Stimulated activated naive CD8-positive, alpha-beta T cell treated with anti-CD3 and anti-CD28 coated beads, Interleukin-15, Interleukin-2, amounts not matched to agents 100 ng/mL and 50 ng/mL, for 24 hours (primary cell): ENCODE measurements around the gene NTRK3.
"Not testable (repeated sequence)": the region's sequence is repeated elsewhere in the genome, so short reads cannot be mapped to it uniquely, and the experiment has no call there.

ENCODE experiments used
- H3K27ac Mint-ChIP-seq: one replicate; pipeline ENCODE4 v1.8.0; 2021; ENCODE audit warnings: mild to moderate bottlenecking, mixed read lengths
- H3K27me3 Mint-ChIP-seq: one replicate; pipeline ENCODE4 v1.8.0; 2021; ENCODE audit warnings: mixed read lengths
- H3K36me3 Mint-ChIP-seq: one replicate; pipeline ENCODE4 v1.8.0; 2021; ENCODE audit warnings: low read depth, mixed read lengths
- H3K4me1 Mint-ChIP-seq: one replicate; pipeline ENCODE4 v1.8.0; 2021; ENCODE audit warnings: low read depth, mixed read lengths
- H3K4me3 Mint-ChIP-seq: one replicate; pipeline ENCODE4 v1.8.0; 2021; ENCODE audit warnings: mild to moderate bottlenecking, mixed read lengths
- H3K9me3 Mint-ChIP-seq: one replicate; pipeline ENCODE4 v1.8.0; 2021; ENCODE audit warnings: mixed read lengths

Gene NTRK3

DNA sequence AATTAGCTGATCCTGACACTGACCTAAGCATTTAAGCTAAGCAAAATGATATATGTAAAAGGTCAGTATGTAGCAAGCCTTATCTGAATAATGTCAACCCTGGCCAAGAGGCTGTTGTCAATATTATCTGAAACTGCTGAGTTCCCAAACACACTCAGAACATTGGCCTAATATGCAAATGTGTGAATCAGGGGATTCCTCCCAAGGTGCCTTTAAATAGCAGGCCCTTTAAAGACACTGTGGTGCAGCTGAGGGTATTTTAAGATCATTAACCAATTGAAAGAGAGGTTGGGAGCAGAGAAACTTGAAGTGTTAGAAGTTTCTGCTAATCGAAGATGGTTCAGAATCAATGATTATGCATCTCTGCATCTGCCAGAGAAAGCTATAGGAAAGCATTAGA is 207.0 kb downstream of the NTRK3 start:
- Mint-ChIP-seq H3K4me3 (no peak overlapping the region), H3K4me1 (no peaks in the 10 kb centered on the region), H3K27ac (no peak overlapping the region), H3K9me3 (no peaks in the 10 kb centered on the region), H3K27me3 (no peaks in the 10 kb centered on the region), H3K36me3 (no peaks in the 10 kb centered on the region)

DNA sequence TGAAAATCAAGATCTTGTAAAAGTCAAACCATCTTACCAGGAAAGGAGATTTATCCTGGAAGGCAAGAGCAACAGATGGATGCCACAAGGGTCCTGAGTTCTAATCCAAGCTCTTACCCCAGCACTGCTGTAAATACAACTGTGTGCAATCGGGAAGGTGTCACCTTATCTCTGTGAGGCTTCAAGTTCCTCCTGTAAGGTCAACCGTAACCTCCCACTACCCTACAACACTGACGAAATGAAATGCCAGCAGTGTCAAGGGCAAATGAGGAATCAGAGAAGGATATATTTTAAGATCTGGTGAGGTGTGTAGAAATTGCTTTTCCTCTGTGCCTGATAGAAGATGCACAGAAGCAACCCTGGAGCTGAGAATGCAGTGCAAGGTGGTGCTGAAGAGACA is 207.8 kb downstream of the NTRK3 start:
- Mint-ChIP-seq H3K27ac (no peak overlapping the region), H3K27me3 (no peaks in the 10 kb centered on the region), H3K4me1 (no peaks in the 10 kb centered on the region), H3K9me3 (no peaks in the 10 kb centered on the region), H3K4me3 (no peak overlapping the region), H3K36me3 (no peaks in the 10 kb centered on the region)

DNA sequence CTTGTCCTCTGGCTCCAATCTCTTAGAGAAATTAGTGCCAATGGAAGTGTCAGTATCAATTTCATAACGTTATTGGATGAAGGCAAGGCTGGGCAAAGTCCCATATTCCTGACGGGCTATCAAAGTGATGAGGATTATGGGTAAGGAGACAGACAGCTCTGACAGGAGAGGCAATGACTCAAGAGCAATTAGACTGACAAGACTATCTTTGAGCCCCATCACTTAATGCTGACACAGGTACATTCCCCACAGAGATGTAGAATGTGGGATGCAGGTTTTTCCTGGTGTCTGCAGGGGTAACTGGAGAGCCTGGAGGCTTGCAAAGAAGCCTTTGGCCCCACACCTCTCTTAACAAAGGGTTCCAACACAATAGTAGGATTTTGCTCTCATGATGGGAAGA is 208.3 kb downstream of the NTRK3 start:
- no peak overlapping the region for H3K27ac Mint-ChIP-seq
- no peaks in the 10 kb centered on the region for H3K9me3 Mint-ChIP-seq
- no peaks in the 10 kb centered on the region for H3K27me3 Mint-ChIP-seq
- no peaks in the 10 kb centered on the region for H3K36me3 Mint-ChIP-seq
- no peaks in the 10 kb centered on the region for H3K4me1 Mint-ChIP-seq
- no peak overlapping the region for H3K4me3 Mint-ChIP-seq

DNA sequence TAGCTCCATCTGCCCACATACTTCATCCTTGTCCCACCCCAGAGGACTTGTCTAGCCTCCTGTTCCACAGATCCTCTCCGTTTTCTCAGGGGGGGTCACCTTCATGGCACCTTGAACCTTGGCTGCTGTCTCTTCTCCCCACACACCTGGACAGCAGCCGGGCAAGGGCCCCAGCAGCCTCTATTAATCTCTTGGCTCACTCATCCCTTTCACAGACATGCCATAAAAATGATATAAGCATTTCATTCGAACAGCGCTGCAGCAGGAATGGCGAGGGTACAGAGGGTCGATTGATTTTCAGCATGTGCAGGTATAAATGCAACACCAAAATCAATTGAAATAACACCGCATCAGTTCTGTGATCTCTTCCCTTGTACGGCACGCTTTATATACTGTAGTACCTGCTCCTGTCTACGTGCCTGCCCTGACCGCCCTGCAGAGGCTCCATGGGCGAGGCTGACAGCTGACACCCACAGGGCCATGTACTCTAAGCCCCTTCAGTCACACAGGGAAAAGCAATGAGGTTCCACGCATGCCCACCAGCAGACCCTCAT is 209.9 kb downstream of the NTRK3 start:
- Mint-ChIP-seq H3K9me3 (no peaks in the 10 kb centered on the region), H3K27ac (no peak overlapping the region), H3K27me3 (no peaks in the 10 kb centered on the region), H3K4me3 (no peak overlapping the region), H3K36me3 (no peaks in the 10 kb centered on the region), H3K4me1 (no peaks in the 10 kb centered on the region)

DNA sequence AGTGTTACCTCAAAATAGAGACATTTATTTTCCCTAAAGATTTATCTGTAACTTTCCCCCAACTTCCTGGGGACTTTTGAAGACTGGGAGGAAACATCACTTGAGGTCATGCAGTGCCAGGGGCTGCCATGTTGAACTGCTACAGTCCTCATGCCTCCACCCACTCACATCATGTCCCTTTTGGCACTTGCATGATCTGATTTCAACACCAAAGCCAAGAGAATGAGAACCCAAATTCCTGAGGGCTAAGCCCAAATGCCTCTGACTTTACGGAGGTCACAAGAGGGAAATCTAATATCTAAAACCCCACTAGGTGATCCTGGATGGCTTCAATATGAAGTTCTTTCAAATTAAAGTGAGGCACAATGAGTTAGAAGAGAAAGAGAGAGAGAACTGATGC is 213.1 kb downstream of the NTRK3 start:
- Mint-ChIP-seq H3K4me3 (no peak overlapping the region), H3K27ac (no peak overlapping the region), H3K36me3 (no peaks in the 10 kb centered on the region), H3K9me3 (no peaks in the 10 kb centered on the region), H3K27me3 (no peaks in the 10 kb centered on the region), H3K4me1 (no peaks in the 10 kb centered on the region)

DNA sequence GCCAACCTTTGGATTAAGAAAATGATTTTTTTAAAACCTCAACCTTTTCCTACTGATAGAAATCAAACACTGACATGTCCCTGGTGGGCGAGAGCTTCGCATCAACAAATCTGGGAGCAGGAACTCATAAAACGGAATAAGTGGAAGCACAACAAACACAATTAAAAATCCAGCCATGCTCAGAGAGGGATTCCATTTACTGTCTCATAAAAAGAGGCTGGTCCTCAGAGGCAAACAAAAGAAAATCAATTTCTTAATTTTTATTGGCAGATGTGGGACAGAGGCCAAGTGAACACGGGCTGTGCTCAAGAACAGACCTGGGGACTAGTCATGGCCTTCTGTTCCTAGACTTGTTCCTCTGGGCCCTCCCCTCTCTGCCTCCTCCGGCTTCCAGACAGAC is 214.5 kb downstream of the NTRK3 start:
- Mint-ChIP-seq H3K4me3 (no peak overlapping the region), H3K36me3 (no peaks in the 10 kb centered on the region), H3K27me3 (peaks cover under 1% of the 10 kb centered on the region), H3K4me1 (no peaks in the 10 kb centered on the region), H3K9me3 (no peaks in the 10 kb centered on the region), H3K27ac (no peak overlapping the region)

DNA sequence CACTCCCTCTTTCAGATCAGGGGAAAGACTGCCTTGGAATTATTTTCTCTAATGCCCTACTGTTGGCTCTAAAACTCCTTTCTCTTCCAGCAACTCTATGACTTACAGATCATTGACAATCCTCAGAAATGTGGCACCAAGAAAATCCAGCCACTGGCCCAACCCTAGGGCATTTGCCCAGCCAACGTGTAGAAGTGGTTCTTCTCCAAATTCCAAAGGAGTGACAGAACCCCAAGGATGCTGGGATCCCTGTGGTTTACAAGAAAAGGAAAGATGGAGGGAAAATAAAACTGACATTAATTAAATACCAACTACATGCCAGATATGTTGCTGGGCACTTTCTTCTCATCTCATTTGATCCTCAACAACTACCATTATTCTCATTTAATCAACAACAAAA is 216.0 kb downstream of the NTRK3 start:
- Mint-ChIP-seq H3K27ac (no peak overlapping the region), H3K36me3 (no peaks in the 10 kb centered on the region), H3K9me3 (no peaks in the 10 kb centered on the region), H3K4me3 (no peak overlapping the region), H3K4me1 (no peaks in the 10 kb centered on the region), H3K27me3 (peaks cover 16% of the 10 kb centered on the region)

DNA sequence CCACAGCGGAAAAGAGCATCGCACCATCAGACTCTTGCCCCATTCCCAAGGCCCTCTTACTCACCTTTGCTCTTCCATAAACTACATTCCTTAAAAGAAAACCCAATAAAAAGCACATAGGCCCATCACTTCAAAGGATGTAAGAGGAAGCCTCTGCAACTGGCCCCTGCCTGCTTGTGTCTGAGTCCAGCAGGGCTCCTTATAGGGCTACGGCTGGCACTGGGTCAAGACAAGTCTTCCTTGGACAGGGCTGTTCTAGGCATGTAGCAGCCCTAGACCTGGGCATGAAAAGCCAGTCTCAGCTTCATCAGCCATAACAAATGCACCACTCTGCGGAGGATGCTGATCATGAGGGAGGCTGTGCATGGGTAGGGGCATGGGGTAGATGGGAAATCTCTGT is 218.3 kb downstream of the NTRK3 start:
- Mint-ChIP-seq H3K4me1 (no peaks in the 10 kb centered on the region), H3K27ac (no peak overlapping the region), H3K4me3 (no peak overlapping the region), H3K36me3 (no peaks in the 10 kb centered on the region), H3K27me3 (peaks cover 23% of the 10 kb centered on the region), H3K9me3 (no peaks in the 10 kb centered on the region)

DNA sequence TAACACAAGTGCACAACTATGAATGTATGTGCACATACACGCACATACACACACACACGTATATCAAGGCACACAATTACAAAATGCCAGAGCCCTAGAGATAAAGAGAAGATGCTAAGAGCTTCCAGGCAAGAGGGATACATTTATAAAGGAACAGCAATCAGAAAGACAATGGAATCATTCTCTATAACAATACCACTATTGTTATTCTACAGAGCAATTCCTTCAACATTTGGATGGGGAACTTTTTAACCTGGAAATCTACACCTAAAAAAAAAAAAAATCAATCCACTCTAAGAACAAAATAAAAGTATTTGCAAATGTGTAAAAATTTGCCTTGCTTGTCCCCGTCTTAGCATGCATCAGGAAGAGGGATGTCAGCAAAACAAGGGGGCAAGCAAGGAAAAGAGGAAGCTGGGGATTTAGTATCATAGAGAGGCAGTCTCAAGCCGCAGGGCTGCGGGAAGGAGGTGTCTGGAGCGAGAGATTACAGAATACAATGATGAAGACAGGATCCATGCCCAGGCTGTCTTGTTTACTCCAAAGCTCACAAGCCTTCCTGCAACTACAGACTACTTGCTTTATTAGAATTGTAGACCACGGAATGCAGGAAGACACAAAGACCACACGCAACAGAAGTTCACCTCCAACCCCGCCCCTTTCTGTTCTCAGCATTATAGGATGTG is 220.2 kb downstream of the NTRK3 start:
- Mint-ChIP-seq H3K36me3 (no peaks in the 10 kb centered on the region), H3K4me1 (no peaks in the 10 kb centered on the region), H3K9me3 (no peaks in the 10 kb centered on the region), H3K4me3 (no peak overlapping the region), H3K27ac (no peak overlapping the region), H3K27me3 (peaks cover 23% of the 10 kb centered on the region)

DNA sequence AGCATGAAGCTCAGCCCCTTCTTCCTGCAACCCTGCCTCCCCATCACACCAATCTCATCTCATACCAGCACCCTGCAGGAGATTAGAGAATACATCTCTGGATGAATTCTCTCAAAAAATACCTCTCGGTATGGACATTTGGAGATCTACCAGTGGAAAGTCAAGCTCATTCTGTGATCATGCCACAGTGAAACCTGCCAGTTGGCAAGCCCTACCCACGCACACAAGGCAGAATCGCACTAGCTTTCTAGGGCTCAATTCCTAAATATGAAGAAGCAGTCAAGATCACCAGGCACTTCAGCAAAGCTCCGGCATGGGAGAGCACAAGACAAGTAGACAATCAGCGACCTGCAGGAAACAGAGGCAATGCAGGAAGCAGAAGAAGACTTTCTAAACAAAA is 221.2 kb downstream of the NTRK3 start:
- Mint-ChIP-seq H3K9me3 (no peaks in the 10 kb centered on the region), H3K4me1 (no peaks in the 10 kb centered on the region), H3K4me3 (no peak overlapping the region), H3K27ac (no peak overlapping the region), H3K27me3 (peaks cover 23% of the 10 kb centered on the region), H3K36me3 (no peaks in the 10 kb centered on the region)

DNA sequence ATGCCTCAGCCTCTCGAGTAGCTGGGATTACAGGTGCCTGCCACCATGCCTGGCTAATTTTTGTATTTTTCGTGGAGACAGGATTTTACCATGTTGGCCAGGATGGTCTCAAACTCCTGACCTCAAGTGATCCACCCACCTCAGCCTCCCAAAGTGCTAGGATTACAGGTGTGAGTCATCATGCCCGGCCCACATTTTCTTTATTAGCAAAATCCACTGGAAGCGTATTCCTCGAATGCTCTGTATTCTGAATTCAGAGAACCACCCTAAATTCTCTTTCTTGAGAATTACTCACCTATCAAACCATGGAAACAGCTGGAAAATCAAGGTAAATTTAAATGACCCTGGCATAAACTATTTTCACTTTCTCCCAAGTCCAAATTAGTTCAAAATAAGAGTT is 223.1 kb downstream of the NTRK3 start:
- peaks cover 23% of the 10 kb centered on the region for H3K27me3 Mint-ChIP-seq
- not testable (repeated sequence) for H3K27ac Mint-ChIP-seq, H3K4me1 Mint-ChIP-seq, H3K4me3 Mint-ChIP-seq, H3K36me3 Mint-ChIP-seq, H3K9me3 Mint-ChIP-seq

DNA sequence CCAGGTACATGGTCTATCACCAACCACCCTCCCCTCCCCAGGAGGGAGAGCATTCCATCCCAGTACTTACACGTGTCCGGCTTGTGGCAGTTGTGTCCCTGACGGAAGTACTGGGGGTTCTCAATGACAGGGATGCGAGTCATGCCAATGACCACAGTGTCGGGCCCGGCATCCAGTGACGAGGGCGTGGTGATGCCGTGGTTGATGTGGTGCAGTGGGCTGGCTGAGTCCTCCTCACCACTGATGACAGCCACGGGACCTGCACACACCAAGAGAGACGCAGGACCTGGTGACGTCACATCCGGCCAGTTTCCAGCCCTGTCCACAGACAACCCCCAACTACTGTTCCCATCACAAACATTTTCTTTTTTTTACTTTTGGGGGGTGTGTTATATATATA is 223.8 kb downstream of the NTRK3 start:
- H3K4me3 Mint-ChIP-seq, result no peak overlapping the region
- no peaks in the 10 kb centered on the region for H3K4me1 Mint-ChIP-seq
- no peaks in the 10 kb centered on the region for H3K36me3 Mint-ChIP-seq
- peaks cover 23% of the 10 kb centered on the region for H3K27me3 Mint-ChIP-seq
- no peak overlapping the region for H3K27ac Mint-ChIP-seq
- no peaks in the 10 kb centered on the region for H3K9me3 Mint-ChIP-seq

DNA sequence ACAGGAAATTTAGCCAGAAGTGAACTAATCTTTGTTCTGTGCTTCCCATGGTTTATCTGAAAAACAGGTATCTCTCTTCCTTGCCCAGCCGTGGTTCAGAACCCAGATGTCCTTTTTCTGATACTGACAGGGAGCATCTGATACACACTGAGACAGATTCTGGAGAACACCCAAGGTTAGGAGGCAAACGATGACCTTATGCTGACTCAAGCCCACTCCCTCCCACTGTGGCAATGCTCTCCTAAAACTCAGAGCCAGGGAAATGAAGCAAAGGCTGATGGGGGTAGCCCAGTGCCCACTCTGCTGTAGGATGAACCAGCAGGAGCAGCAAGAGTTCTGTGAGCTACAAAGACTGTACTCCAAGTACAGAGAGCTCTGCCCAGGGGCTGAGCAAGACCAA is 225.1 kb downstream of the NTRK3 start:
- Mint-ChIP-seq H3K27me3 (peaks cover 17% of the 10 kb centered on the region), H3K9me3 (no peaks in the 10 kb centered on the region), H3K27ac (no peak overlapping the region), H3K36me3 (no peaks in the 10 kb centered on the region), H3K4me3 (no peak overlapping the region), H3K4me1 (no peaks in the 10 kb centered on the region)

DNA sequence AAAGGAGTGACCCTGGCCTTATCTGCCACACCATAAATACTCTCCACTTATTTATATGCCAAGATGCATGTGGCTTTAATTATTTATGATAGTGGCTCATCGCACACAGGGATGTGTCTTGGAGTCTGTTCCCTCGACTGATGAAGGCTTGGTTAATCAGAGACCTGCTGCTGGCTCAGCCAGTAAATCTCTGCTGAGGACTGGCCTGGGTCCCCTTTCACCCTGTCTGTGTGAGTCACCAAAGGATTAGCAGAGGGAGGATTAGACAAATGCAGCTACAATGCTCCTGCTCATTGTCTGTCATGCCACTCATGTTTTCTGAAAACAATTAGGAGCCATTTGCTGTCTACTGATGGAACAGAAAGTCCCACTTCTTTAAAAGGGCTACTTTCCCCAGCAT is 226.8 kb downstream of the NTRK3 start:
- Mint-ChIP-seq H3K27me3 (no peaks in the 10 kb centered on the region), H3K4me1 (no peaks in the 10 kb centered on the region), H3K4me3 (no peak overlapping the region), H3K9me3 (no peaks in the 10 kb centered on the region), H3K27ac (no peak overlapping the region), H3K36me3 (no peaks in the 10 kb centered on the region)

DNA sequence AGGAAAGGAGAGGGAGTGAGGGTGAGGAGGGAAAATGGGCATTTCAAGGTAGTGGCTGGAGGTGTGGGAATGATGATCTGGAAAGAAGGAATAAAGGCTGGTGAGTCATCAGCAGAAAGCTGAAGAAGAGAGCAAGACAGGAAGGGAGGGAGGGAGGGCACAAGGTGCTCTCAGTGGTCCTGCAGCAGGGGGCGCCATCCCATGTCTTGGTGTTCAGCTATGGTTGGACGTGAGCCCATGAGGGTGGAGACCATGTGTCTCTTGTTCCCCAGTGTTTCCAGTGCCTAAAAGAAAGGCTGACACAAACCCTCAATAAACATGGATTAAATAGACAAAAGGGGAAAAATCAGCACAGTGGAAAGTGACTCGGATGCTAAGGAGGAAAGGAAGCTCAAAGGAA is 228.5 kb downstream of the NTRK3 start:
- no peaks in the 10 kb centered on the region for H3K9me3 Mint-ChIP-seq
- H3K36me3 Mint-ChIP-seq, result no peaks in the 10 kb centered on the region
- no peak overlapping the region for H3K4me3 Mint-ChIP-seq
- no peaks in the 10 kb centered on the region for H3K4me1 Mint-ChIP-seq
- H3K27me3 Mint-ChIP-seq, result no peaks in the 10 kb centered on the region
- no peak overlapping the region for H3K27ac Mint-ChIP-seq

DNA sequence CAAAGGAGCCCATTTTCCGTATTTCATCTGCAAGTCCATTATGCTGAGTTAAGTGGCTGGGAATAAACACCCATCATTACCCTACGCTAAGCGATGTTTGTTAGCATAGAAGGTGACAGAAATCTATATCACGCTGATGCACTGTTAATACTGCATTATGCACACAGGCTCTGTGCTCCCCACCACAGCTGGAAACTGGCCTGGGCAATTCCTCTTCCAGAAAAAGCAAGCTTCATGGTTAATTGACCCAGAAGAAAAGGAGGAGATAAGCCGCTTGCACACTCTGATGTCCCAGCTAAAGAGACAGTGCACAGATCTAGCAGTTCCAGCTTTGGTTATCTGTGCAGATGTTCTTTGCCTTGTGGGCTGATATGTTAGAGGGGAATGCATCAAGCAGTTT is 232.6 kb downstream of the NTRK3 start:
- Mint-ChIP-seq H3K27me3 (no peaks in the 10 kb centered on the region), H3K4me1 (no peaks in the 10 kb centered on the region)

More for the DNA sequence above, 232.6 kb downstream of the NTRK3 start:
- H3K4me3 Mint-ChIP-seq, result no peak overlapping the region
- no peak overlapping the region for H3K27ac Mint-ChIP-seq
- no peaks in the 10 kb centered on the region for H3K9me3 Mint-ChIP-seq
- no peaks in the 10 kb centered on the region for H3K36me3 Mint-ChIP-seq
